HUDEP-2 (cell line): ENCODE results near the gene CCL18.
"Not testable (repeated sequence)": the region's sequence is repeated elsewhere in the genome, so short reads cannot be mapped to it uniquely, and the experiment has no call there.

ENCODE experiments used
- DNase-seq, 76 experiments: peaks; one replicate each; lab custom pipeline; 2025; ENCODE audit not compliant: unreplicated experiment in 76 of 76; lab: John Stamatoyannopoulos, UW

The CCL18 gene

DNA sequence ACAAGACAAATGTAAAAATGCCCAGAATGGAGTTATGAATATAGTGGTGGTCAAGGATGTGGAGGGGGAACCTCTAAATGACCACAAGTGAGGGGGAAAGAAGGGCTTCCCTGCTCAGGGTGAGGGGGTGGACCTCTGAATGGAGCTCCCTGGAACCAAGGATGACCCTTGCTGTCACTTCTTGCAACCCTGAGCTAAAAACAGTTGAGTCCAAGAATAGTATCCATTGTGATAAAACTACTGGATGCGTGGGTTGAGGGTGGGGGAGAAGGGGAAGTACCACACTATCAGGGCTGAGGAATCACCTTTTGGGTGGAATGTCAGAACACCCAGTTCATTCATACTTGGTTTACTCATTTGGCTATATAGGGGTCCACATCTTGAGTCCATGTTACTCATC lies 34.9 kb downstream of the CCL18 start:
- DNase-seq, result not testable (repeated sequence)

DNA sequence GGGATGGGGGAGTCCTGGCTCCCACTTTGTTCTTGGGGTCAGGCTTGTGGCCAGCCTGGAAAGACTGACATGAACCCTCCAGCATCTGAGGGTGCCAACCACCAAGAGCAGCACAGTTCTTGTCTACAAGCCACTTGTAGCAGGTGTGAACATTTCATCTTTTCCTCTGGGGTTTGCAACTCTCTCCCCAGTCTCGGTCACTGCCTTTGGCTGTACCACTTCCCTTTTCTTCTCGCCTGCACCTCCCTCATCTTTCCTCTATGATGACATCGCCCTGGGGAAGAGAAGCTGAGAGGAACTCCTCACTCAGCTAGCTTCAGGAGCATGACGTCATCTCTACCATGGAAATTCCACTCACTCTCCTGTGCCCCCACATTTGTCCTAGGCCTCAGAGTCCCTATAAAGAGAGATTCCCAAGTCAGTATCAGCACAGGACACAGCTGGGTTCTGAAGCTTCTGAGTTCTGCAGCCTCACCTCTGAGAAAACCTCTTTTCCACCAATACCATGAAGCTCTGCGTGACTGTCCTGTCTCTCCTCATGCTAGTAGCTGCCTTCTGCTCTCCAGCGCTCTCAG lies 39.4 kb downstream of the CCL18 start, which contains the start of gene CCL4:
Gene CCL4, plus strand, starts transcription at position 427 of the 575 bp plus-strand sequence. Its CDS starts 79 bp downstream, at position 506.
- not testable (repeated sequence) for DNase-seq

DNA sequence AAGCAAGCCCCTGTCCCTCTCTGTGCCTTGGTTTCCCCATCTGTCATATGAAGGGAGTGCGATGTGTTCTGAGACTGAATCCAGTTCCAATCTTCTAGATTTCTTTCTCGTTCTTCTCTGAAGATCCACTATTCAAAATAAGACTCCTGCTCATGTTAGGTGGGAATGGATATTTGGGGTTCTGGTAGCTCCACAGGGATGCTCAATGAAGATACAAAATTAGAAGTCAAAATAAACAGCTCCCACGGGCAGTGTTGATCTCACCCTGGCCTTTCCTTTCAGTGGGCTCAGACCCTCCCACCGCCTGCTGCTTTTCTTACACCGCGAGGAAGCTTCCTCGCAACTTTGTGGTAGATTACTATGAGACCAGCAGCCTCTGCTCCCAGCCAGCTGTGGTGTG lies 40.2 kb downstream of the CCL18 start:
- not testable (repeated sequence) for DNase-seq

DNA sequence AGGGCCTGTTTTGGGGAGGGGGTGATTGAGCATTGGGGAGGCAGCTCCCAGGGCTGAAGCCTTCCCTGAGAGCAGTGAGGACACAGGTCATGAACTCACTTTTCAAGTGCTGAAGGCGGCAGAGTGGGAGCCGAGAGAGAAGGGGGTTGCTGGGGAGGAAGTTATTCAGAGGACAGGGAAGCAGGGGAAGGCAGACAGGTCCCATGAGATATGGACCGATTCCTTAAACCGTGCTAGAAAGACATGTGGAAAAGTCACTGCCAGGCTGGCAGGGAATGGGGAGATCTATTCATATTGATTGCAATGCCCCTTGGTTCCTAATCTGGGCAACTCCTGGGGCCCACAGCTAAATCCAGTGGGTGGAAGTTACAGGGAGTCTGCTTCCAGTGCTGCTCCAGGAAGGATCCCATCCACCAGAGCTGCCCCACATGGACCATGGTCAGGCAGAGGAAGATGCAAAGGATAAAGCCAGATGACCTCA lies 40.7 kb downstream of the CCL18 start:
- no peak for DNase-seq

DNA sequence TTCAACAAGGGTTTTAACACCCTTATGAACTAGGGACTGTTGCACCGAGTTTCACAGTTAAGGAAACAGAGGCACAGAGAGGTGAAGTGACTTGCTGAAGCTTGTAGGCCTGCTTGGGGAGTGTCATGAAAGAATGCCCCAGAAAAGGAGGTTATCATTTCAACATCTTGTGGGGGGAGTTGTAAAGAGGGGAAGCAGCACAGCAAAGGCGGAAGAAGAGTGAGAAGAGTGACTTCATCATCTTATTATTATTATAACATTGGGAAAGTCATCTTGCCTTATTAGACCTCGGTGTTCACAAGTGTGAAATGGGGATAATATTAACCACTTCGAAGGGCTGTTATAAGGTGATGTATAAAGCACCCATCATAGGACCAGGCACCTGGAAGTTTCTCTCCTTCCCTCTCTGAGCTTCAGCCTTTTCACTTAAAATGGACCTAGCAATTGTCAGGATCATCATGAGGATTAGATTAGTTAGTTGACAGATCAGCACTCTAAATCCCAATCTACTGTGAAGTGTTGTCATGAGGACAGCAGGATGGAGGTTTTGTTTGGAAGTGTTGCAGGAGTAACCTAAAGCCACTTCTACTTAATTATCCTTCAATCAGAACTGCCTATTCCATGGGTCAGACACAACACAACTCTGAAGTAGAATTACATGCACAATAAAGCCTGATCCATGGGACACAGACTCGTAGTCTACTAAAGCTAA lies 41.9 kb downstream of the CCL18 start:
- no peak for DNase-seq

DNA sequence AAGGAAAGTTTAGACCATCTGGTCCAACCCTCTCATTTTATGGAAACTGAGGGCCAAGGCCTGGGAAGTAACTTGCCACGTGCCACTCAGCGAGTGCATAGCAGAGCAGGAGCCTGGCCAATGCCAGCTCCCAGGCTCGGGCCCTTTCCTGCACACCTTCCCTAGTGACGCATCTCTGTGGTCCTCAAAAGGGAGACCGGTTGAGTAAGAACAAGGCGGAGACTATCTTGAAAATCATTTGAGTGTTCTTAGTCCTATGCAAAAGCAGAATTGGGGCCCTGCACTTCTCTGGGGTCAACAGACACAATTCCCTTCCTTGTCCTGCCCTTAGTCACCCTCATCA lies 42.4 kb downstream of the CCL18 start:
- DNase-seq, result no peak

DNA sequence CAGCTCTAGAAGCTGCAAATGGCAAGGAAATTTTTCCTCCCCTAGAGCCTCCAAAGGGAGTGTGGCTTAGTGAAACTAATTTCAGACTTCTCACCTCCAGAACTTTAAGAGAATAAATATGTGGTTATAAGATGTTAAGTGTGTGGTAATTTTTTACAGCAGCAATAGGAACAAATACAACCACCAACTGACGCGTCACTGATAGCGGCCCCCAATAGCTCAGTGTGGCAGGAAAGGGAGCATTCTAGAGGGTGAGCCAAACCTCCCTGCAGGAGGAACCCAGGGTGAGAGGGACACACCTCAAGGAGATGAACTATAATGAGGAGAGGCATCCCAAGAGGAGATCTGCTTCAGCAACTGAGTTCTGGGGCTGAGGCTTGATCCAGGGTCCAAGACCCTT lies 43.6 kb downstream of the CCL18 start:
- DNase-seq, result no peak

DNA sequence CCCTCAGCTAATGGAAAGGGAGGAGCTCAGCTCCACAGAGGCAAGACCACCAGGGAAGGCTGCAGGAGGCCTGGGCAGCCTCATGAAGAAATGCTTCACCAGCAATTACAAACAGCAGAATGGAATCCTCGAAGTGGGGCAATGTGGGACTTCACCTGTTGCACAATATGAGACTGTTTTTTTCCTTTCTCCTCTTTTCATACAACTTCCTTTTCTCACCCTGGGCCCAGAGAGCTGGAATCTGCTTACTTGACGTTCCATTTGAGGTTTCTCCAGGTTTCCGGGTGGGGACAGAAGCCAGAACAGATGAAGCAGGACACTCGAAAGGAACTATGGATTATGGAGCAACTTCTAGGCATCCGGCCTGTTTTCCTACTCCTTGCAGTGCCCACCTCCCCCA lies 44.2 kb downstream of the CCL18 start:
- not testable (repeated sequence) for DNase-seq

DNA sequence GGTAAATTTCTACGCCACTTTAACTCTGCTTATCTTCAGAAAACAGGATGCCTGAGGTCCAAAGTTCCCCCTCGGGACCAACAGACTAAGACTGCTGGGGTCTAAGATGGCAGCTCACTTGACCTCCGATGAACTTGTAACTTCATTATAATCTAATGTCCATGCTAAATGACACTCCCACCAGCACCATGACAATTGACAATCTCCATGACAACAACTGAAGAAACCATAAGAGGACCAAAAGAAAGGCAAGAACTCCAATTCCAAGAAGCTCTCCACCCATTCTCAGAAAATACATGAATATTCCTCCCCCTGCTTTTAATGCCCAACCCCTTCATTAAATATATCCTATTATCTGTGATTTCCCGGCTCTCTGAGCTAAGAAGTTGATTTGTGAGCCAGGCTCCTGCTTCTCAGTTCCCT lies 47.0 kb downstream of the CCL18 start:
- no peak for DNase-seq

DNA sequence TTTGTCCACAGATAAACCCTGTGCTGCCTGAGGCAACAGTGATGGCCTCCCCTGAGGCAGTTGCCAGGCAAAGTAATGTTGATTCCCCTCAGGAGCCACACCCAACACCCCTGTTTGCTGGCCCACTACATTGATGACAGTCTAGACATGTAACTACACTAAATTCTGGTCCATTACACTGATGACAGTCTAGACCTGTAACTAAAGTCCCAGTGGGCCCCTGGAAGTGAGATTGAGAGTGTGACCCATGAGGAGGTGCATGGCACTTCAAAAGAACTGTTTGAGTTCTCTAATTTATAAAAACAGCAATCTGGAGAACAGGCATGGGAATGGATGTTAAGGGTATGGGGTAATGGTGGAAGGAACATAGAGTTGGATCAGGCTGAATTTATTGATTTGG lies 48.5 kb downstream of the CCL18 start:
- DNase-seq, result no peak

DNA sequence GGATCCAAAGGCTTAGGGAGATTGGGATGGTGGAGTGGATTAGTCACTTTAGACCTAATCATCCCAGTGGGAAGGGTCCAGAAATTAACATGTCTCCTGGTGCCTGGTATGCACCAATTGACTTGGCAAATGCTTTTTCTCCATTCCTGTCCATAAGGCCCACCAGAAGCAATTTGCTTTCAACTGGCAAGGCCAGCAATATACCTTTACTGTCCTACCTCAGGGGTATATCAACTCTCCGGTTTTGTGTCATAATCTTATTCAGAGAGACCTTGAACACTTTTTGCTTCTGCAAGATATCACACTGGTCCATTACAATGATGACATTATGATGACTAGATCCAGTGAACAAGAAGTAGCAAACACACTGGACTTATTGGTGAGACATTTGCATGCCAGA lies 49.1 kb downstream of the CCL18 start:
- DNase-seq, result not testable (repeated sequence)

DNA sequence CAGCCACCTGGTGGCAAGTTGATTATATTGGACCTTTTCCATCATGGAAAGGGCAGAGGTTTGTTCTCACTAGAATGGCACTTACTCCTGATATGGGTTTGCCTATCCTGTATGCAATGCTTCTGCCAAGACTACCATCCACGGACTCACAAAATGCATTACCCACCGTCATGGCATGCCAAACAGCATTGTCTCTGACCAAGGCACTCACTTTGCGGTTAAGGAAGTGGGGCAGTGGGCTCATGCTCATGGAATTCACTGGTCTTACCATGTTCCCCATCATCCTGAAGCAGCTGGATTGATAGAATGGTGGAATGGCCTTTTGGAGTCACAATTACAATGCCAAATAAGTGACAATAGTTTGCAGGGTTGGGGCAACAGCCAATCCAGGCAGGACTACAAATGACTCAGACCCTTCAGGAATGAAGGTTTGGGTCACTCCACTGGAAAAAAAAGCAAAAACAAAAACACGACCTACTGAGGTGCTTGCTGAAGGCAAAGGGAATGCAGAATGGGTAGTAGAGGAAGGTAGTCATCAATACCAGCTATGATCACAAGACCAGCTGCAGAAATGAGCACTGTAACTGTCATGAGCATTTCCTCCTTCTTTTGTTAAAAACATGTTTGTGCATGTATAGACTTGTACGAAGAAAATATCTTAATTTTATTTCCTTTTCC lies 51.0 kb downstream of the CCL18 start:
- not testable (repeated sequence) for DNase-seq

DNA sequence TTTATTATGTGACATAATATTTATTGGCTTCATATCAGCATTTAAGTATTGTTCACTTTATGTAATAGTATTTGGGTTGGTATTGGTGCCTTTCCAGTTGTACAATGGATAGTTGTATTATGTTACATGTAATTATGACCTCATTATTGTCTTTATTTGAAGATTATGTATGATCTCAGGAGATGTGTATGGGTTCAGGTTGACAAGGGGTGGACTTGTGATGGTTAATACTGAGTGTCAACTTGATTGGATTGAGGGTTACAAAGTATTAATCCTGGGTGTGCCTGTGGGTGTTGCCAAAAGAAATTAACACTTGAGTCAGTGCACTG lies 51.5 kb downstream of the CCL18 start:
- not testable (repeated sequence) for DNase-seq

DNA sequence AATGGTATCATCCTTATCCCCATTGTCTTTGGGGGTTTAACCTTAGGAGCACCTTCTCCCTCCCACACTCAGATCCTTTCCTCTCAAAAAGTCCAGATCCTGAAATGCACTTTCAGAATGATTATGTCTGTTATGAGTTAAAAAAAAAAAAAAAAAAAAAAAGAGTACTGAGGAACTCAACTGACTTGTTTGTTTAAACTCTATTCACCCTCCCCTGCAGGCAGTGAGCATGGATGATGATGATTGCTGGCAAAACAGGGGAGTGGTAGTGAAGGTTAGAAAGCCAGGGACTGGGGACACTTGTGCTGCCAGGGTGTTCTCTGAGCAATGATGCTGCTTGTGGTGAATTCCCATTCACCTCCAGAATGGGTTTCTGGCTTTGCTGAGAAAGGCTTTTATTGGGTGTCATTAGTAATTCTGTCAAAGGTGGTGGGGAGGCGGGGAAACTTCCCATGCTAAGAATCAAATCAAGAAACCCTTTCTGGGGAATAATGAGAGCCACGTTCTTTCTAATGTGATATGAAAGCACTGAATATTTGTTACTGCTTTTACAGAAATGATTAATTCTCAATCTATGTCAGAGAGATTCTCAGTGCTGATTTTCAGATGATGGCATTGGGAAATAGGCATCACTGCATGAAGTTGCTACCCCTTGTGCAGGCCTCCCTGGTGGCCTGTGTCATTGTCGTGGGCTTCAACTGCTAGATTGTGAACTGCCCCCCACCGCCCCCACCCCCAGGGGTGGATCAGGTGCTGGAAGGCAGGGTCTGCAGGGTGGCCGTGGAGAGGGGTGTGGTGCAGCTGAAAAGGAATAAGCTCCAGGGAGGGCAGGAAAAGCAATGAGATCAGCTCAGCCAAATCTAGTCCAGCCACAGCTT lies 53.7 kb downstream of the CCL18 start:
- no peak for DNase-seq

DNA sequence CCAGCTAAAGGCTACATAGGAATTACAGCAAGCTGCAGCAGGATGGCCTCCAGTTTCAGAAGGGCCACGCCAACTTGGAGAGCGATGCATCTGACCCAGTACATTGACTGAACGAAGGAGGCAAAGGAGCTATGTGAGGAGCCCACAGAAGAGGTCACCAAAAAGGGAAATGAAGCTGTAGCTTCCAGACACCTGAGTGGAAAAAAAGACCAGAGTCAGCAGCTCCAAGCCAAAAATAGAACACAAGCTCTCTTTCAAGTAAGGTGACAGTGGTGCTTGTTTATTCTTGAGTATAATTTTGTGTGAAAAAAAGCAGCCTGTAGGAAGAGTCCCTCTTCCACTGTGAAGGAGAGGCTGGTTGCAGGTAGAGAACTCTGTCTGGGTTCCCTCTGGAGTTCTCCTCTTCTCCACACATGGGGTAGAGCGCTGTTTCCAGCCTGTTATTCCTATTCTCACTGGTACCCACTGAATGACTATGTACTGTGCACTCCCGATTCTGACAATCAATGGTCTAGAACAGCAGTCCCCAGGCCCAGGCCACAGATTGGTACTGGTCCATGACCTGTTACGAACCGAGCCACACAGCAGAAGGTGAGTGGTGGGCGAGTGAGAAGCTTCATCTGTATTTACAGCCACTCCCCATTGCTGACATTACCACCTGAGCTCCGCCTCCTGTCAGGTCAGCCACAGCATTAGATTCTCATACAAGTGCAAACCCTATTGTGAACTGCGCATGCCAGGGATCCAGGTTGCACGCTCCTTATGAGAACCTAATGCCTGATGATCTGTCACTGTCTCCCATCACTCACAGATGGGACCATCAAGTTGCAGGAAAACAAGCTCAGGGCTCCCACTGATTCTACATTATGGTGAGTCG lies 54.6 kb downstream of the CCL18 start:
- no peak for DNase-seq

DNA sequence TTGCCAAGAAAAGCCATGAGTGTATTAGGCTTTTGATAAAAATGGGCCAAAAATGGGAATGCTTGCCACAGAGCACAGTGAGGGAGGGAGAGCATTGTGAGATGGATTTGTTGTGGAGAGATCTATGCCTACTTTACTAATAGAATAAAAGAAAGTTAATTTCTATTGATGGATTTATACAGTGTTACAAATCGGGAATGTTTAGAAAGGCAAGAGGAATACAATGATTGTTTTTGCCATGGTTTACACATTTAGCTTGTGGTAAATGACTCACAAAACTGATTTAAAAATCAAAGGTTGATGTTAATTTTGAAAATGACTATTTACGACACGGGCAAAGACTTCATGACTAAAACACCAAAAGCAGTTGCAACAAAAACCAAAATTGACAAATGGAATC lies 56.1 kb downstream of the CCL18 start:
- no peak for DNase-seq

DNA sequence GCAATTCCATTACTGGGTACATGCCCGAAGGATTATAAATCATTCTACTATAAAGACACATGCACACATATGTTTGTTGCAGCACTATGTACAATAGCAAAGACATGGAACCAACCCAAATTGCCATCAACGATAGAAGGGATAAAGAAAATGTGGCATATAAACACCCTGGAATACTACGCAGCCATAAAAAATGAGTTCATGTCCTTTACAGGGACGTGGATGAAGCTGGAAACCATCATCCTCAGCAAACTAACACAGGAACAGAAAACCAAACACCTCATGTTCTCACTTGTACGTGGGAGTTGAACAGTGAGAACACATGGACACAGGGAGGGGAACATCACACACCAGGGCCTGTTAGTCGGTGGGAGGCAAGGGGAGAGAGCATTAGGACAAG lies 57.0 kb downstream of the CCL18 start:
- DNase-seq, result not testable (repeated sequence)
